CD4-positive, alpha-beta T cell (primary cell): Measurements from ENCODE around the gene COL6A2. TPM values are rescaled to one million over a fixed set of nuclear protein-coding genes. Genes with fewer than 3 reads are reported as not detected.

Experiments used
- ATAC-seq: fragments of 200-7000 bp; cut with Tn5 transposase; one replicate; pipeline ENCODE4 v1.10.0; 2022; ENCODE audit warnings: mild to moderate bottlenecking; ENCODE audit not compliant: poor library complexity
- CTCF ChIA-PET: fragments of 350-600 bp; sonication (Branson Sonifier 250); formaldehyde crosslinking; loops from one replicate; lab custom pipeline; 2021; ENCODE audit warnings: antibody characterized with exemption, inconsistent platforms; lab: Charles Lee
- POLR2A ChIA-PET: fragments of 350-600 bp; sonication (Branson Sonifier 250); formaldehyde crosslinking; loops from one replicate; lab custom pipeline; 2021; ENCODE audit warnings: antibody characterized with exemption, inconsistent platforms; lab: Charles Lee
- DNase-seq, 14 experiments: peaks; one replicate each; pipeline ENCODE4 v3.0.0-alpha.2; 2013 to 2020; ENCODE audit warnings: mixed read lengths in 2 of 14
- H3K27ac ChIP-seq, 2 donors: one replicate each; pipeline versions ENCODE4 v1.5.1 to v1.7.0; 2013; ENCODE audit warnings: low read length in 2 of 2, low read depth in 1 of 2, mild to moderate bottlenecking in 1 of 2
- H3K27me3 ChIP-seq, 2 experiments: 1 replicate in 1 of 2; 2 replicates in 1 of 2; pipeline versions ENCODE4 v1.6.1 to v1.7.0; 2013; ENCODE audit warnings: low read length in 2 of 2, control low read depth in 1 of 2, mild to moderate bottlenecking in 1 of 2, moderate library complexity in 1 of 2; ENCODE audit not compliant: insufficient read depth in 2 of 2, control insufficient read depth in 1 of 2
- H3K36me3 ChIP-seq: one replicate; pipeline ENCODE4 v1.6.1; 2013; ENCODE audit warnings: low read length, control low read depth; ENCODE audit not compliant: insufficient read depth
- H3K4me1 ChIP-seq: one replicate; pipeline ENCODE4 v1.6.1; 2013; ENCODE audit warnings: low read length, control low read depth; ENCODE audit not compliant: insufficient read depth
- H3K4me3 ChIP-seq: one replicate; pipeline ENCODE4 v1.5.1; 2013; ENCODE audit warnings: mild to moderate bottlenecking, low read length, moderate library complexity
- H3K9me3 ChIP-seq, 2 experiments: 1 replicate in 1 of 2; 2 replicates in 1 of 2; pipeline versions ENCODE4 v1.6.1 to v1.7.0; 2013; ENCODE audit warnings: low read length in 2 of 2, mild to moderate bottlenecking in 2 of 2, control low read depth in 1 of 2, moderate library complexity in 1 of 2; ENCODE audit not compliant: control insufficient read depth in 1 of 2, insufficient read depth in 1 of 2
- H3K27ac Mint-ChIP-seq: one replicate; pipeline ENCODE4 v1.8.0; 2020; ENCODE audit warnings: mixed read lengths
- H3K27me3 Mint-ChIP-seq: one replicate; pipeline ENCODE4 v1.8.0; 2021; ENCODE audit warnings: mixed read lengths
- H3K36me3 Mint-ChIP-seq: one replicate; pipeline ENCODE4 v1.8.0; 2021; ENCODE audit warnings: low read depth, mixed read lengths
- H3K4me1 Mint-ChIP-seq: one replicate; pipeline ENCODE4 v1.8.0; 2021; ENCODE audit warnings: low read depth, mixed read lengths
- H3K4me3 Mint-ChIP-seq: one replicate; pipeline ENCODE4 v1.8.0; 2020; ENCODE audit warnings: mild to moderate bottlenecking, mixed read lengths
- H3K9me3 Mint-ChIP-seq: one replicate; pipeline ENCODE4 v1.8.0; 2020; ENCODE audit warnings: mixed read lengths
- CTCF ChIP-seq: fragments of 200-600 bp; IDR thresholded peaks from one replicate; pipeline ENCODE4 v1.8.0; 2022; ENCODE audit warnings: antibody characterized with exemption, mild to moderate bottlenecking
- intact Hi-C, 2 experiments: fragments of 100-400 bp; cut with DNase I in 1 of 2; cut with micrococcal nuclease in 1 of 2; formaldehyde crosslinking; loops; one replicate each; pipeline versions ENCODE4 v1.15.1 to v1.9.0; 2023 to 2025; cut with DNase I, micrococcal nuclease
- total RNA-seq, 174 experiments: library from RNA in 2 of 174; stranded (reverse) in 2 of 174; gene quantifications; one replicate each; pipeline ENCODE4 v1.2.3 and lab custom pipeline; 2021 to 2026

The COL6A2 gene
- total RNA-seq, 2 experiments from 2014 or later, result 24.1 to 26.4 TPM

DNA sequence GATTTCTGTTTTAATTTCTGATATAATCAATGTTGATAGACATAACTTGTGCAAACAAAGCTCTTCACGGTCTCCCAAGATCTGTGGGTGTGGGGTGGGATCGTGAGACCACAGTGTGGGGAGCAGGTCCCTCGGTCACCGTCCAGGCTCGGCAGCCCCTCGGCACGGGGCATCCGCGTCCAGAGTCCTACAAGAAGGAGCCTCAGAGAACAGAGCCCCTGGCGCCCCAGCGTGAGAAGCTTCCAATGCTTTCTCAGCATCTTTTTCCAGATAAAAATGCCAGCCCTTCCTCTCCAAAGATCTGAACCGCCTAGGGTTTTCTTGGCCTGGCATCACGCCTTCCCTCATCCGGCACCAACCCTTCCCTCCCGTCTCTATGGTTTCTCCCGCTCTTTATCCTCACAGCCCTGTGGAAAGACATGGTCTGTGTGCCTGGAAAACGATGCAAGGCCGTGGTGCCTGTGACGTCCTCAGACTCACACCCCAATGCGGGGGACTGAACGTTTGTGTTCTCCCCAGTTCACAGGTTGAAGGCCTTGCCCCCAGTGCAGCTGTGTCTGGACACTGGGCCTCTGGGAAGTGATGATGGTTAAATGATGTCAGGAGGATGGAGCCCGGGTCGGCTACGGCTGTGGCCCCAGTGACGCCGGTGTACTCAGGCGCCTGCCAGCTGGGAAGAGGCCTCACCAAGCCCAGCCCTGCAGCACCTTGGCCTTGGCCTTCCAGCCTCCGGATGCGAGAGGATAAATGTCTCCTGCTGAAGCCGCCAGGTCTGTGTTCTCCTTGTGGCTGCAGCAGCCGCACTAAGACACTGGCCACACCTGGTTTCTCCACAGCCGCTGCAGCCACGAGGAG lies 45.9 kb upstream of the COL6A2 start:
- intact Hi-C loops, result no loop called here
- CTCF ChIA-PET, result no interaction called here
- no peak for ATAC-seq
- peaks cover 7% of the 10 kb centered on the region for H3K27me3 Mint-ChIP-seq
- no peaks in the 10 kb centered on the region for H3K36me3 Mint-ChIP-seq
- no peaks in the 10 kb centered on the region for H3K9me3 Mint-ChIP-seq
- H3K27ac Mint-ChIP-seq, result no peak overlapping the region
- peaks cover 0 to 36% of the 10 kb centered on the region in 2 experiments for H3K9me3 ChIP-seq
- no peak overlapping the region for H3K4me3 Mint-ChIP-seq
- no peak for TF ChIP-seq CTCF
- POLR2A ChIA-PET, result no interaction called here
- H3K27ac ChIP-seq, result no peak overlapping the region
- no peak overlapping the region for H3K4me3 ChIP-seq
- peaks cover under 1% of the 10 kb centered on the region for H3K4me1 Mint-ChIP-seq
- no peak for DNase-seq
- H3K4me1 ChIP-seq, result peaks cover 3% of the 10 kb centered on the region
- peaks cover 4 to 8% of the 10 kb centered on the region in 2 experiments for H3K27me3 ChIP-seq
- no peaks in the 10 kb centered on the region for H3K36me3 ChIP-seq

DNA sequence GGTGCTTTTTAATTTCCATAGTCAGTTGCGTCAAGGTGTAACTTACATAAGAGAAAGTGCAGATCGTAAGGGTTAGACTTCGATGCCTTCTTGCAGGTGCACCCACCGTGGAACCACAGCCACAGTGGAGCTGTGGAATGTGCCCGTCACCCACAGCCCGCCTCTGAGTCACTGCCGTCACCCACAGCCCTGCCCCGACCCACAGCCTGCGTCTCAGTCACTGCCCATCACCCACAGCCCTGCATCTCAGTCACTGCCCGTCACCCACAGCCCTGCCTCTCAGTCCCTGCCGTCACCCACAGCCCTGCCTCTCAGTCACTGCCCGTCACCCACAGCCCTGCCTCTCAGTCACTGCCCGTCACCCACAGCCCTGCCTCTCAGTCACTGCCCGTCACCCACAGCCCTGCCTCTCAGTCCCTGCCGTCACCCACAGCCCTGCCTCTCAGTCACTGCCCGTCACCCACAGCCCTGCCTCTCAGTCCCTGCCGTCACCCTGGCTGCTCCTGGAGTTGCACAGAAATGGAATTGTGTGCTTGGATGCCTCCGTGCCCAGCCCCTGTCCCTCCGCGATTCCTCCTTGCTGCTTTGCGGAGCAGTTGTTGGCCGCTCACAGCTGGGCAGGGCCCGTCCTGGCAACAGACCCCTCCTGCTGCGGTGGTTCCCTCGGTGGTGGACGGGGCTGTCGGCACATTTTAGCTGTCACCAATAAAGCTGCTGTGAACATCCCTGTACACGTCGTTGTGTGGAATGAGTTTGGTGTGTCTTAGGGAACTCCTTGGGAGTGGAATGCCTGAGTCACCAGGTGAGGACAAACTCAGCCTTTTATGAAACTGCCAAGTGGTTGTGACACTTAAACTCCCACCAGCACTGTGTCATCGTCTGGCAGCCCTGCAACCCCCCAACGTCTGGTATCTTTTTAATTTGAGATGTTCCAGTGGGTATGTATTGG lies 44.9 kb upstream of the COL6A2 start:
- Mint-ChIP-seq H3K27me3 (peaks cover 13% of the 10 kb centered on the region), H3K9me3 (no peaks in the 10 kb centered on the region), H3K4me3 (no peak overlapping the region), H3K27ac (no peak overlapping the region), H3K36me3 (no peaks in the 10 kb centered on the region), H3K4me1 (peaks cover 5% of the 10 kb centered on the region)
- ChIA-PET POLR2A (no interaction called here), CTCF (no interaction called here)
- ATAC-seq (no peak), DNase-seq (peak in 3 of 14 experiments; percentile 18 to 54 (median 51))
- no peaks in the 10 kb centered on the region for H3K36me3 ChIP-seq
- no peak overlapping the region for H3K4me3 ChIP-seq
- H3K4me1 ChIP-seq, result peaks cover 12% of the 10 kb centered on the region
- peaks cover 11 to 15% of the 10 kb centered on the region in 2 experiments for H3K27me3 ChIP-seq
- TF ChIP-seq CTCF, result no peak
- H3K9me3 ChIP-seq, result peaks cover 0 to 38% of the 10 kb centered on the region in 2 experiments
- H3K27ac ChIP-seq, result no peak overlapping the region
- intact Hi-C loops, result no loop called here

DNA sequence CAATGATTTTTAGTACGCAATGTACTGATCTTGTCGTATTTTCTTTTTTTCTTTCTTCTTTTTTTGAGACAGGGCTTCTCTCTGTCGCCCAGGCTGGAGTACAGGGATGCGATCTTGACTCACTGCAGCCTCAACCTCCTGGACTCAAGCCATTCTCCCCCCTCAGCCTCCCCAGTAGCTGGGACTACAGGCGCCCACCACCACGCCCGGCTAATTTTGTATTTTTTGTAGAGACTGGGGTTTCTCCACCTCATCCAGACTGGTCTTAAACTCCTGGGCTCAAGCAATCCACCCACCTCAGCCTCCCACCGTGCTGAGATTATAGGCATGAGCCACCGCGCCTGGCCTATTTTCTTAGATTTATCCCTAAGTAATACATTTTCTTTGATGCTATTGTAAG lies 43.9 kb upstream of the COL6A2 start:
- Mint-ChIP-seq H3K9me3 (no peaks in the 10 kb centered on the region), H3K4me1 (peaks cover 12% of the 10 kb centered on the region), H3K4me3 (no peak overlapping the region), H3K27ac (no peak overlapping the region), H3K36me3 (no peaks in the 10 kb centered on the region), H3K27me3 (peaks cover 23% of the 10 kb centered on the region)
- POLR2A ChIA-PET, result no interaction called here
- Histone ChIP-seq H3K27me3 (peaks cover 11 to 15% of the 10 kb centered on the region in 2 experiments), H3K4me3 (no peak overlapping the region), H3K36me3 (no peaks in the 10 kb centered on the region), H3K4me1 (peaks cover 12% of the 10 kb centered on the region), H3K9me3 (peaks cover 0 to 35% of the 10 kb centered on the region in 2 experiments), H3K27ac (no peak overlapping the region)
- DNase-seq (no peak), ATAC-seq (no peak)
- intact Hi-C loops, result no loop called here
- TF ChIP-seq CTCF, result no peak
- CTCF ChIA-PET, result no interaction called here
